ENCODE measurements around the gene GSTM3.
"Not testable (repeated sequence)": the region's sequence is repeated elsewhere in the genome, so short reads cannot be mapped to it uniquely, and the experiment has no call there.

Gene GSTM3

DNA sequence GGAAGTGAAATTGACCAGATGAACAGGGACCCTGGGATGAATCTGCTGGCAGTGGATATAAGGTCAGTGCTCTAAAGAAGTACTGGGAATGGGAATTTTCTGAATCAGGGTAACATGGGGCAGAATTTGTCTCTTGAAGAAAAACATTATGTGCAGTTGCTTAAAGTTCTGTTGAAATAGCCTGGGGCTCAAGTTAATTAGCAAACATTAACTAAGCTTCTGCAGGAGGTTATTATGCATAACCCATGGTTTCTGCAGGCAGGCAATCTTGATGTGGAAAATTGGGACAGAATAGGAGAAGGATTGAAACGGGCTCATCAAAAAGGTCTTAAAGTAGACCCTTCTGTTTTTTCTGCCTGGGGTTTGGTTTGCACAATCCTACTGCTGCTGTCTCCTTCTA, 14.8 kb downstream of the GSTM3 start:
- no peak for DNase-seq

DNA sequence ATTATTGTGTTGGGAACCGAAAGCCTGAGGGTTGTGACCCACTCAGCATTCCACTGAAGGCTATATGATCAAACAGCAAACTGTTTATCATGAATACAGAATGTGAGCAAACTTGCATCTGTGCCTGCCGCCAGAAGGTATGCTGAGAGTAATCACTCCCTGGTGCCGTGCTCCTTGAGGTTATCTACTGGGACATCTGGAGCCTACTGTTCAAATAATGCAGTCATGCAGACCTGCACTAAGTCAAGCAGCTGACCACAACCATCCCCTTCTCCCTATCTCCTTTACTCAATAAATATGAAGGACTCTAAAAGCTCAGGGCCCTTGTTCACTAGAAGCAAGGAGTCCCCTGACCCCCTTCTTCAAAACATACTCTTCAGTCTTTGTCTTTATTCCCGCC, 15.3 kb downstream of the GSTM3 start:
- no peak for DNase-seq

DNA sequence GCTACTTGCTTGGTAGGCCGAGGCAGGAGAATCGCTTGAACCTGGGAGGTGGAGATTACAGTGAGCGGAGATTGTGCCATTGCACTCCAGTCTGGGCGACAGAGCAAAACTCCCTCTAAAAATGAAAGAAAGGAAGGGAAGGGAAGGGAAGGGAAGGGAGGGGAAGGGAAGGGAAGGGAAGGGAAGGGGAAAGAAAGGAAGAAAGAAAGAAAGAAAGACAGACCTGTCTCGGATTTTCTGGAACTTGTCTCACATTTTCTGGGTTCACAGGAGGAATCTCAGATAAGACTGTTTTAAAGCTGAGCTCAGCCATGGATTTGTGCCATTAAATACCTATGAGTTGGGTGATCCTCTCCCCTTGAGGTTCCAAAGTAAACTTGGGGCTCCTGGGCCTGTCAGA, 15.9 kb downstream of the GSTM3 start:
- no peak for DNase-seq

DNA sequence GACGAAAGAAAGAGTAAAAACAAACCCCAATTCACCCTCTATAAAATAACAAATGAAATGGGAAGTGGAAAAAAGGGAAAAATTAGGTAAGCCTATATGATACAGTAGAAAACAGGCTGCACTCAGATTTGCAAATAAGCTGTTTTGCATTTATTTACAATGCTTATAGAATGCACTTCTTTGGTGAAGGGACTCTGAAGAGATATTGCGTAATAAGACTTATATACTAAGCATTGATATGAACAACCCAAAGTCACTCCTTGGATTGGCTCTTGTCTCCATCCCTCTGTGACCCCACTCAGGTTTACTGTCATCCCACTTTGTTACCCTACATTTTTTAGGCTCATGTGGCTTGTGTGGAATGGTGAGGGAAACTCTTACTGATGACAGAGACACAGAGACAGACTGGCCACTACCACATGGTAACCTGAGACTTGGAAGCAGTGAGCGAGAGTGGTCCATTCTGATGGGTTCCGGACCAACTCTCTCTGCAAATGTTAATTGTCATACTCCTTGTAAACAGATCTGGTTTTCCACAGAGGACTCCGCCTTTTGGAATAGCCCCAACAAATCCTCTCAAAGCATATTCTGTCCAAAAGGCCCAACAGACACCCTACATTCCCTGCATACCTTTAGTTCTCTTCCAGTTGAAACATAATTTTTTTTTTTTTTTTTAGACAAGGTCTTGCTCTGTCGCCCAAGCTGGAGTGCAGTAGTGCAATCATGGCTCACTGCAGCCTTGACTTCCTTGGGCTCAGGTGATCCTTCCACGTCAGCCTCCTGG, 17.7 kb downstream of the GSTM3 start:
- no peak for DNase-seq

DNA sequence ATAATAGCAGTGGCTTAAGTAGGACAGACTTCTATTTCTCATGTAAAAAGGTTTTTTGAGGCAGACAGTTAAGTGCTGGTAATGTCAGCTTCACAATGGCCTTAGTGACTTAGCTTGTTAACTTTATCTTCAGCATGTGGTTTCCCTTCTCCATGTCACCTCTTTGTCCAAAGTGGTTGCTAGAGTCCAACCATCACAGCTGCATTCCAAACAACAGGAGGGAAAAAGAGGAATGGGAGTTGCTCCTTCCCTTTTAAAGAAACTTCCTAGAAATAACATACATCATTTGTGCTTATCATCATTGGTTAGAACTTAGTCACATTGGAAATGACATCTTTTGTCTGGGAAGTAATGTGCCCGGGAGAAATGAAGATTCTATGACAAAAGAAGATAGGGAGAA, 18.9 kb downstream of the GSTM3 start:
- DNase-seq: no peak

DNA sequence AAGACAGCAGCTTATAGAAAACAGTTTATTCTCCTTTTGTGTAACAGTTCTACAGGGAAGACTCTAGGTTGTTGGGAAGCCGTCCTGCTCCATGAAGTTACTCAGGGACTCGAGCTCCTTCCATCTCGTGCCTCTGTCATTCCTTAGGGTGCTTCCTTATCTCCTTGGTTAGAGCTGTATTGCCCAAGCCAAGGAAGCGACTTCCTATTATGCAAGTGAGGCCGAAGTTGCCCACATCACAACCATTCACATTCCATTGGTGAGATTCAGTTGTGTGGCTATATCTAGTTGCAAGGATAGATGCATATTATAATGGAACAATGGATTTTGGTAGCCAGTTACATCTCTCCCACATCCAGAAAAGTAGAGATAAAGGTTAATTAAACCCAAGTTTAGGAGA, 19.8 kb downstream of the GSTM3 start:
- no peak for DNase-seq

DNA sequence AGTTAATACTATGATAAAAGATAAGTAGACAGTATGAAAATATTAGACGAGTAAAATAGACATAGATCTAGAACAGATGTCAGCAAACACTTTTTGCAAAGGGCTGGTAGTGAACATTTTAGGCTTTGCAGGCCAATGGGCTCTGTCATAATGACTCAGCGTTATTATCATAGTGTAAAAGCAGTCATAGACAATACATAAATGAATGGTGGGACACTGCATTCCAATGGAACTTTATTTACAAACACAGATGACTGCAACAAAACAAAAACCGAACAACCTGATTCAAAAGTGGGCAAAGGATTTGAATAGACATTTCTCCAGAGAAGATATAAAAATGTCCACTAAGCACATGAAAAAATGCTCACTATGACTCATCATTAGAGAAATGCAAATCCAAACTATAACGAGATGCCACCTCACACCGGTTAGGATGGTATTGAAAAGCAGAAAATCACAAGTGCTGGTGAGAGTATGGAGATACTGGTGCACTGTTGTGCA, 21.5 kb downstream of the GSTM3 start:
- no peak for DNase-seq

DNA sequence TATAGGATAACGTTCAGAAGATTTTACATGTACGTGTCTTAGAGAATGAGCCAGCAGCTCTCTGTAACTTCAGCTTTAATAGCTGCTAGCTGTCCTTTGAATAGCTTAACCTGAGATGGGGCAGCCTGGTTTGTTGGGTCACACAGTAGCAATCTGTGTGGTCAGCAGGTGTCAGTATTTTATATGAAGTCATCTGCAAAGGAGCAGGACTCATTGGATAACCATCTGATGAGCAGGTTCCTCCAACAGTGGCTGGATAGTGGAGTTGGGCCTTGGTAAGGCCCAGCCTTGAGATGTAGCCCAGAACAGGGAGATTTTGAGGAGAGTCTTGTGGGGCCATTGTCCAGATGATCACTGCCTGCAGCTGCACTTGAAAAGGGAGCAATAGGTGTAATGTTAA, 22.3 kb downstream of the GSTM3 start:
- no peak for DNase-seq

DNA sequence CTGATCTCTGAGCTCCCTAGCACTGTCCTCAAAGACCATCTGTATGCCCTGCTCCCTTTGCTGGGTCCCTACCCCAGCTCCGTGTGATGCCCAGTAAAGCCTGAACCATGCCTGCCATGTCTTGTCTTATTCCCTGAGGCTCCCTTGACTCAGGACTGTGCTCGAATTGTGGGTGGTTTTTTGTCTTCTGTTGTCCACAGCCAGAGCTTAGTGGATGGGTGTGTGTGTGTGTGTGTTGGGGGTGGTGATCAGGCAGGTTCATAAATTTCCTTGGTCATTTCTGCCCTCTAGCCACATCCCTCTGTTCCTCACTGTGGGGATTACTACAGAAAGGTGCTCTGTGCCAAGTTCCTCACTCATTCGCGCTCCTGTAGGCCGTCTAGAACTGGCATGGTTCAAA, 23.1 kb downstream of the GSTM3 start:
- DNase-seq: no peak

DNA sequence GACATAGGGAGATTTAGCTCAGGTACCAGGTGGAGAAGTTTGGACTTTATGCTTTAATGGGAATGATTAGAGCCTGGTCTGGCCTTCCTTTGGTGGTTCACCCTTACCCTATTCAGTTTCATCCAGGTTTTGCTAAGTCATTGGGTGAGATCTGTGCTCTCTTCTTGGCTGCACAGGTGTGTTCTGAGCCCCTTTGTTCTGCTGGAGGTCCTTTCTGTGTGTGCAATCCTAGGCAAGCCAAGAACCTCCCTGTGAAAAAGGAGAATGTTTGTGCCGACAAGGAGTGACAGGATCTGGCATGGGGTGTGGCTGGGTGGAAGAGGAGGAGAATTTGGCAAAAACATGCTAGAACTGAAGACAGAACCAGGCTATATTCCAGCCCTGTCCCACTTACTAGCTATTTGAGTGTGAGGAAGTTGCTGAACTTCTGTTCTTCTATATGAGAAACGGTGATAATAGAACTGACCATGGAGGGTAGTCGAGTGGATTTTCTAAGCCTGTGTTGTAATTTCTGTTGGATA, 24.2 kb downstream of the GSTM3 start:
- no peak for DNase-seq

DNA sequence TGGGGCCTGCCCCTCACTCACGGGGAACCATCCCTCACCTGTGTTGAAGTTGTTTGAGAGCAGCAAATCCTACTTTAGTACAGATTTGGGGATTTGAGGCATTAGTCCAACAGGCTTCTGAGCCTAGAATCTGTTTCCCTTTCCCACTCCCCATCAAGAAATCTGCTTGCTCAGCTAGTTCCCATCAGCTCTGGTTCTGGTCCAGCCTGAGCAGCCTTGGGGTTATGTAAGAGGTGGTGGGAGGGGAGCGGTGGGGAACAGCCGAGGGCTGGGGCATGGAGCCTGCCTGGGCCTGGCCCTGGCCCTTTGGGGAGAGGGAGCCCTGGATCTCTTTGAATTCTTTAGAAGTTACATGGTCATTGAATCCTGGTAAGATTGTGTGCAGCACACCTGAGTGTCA, 24.7 kb downstream of the GSTM3 start:
- DNase-seq: no peak

DNA sequence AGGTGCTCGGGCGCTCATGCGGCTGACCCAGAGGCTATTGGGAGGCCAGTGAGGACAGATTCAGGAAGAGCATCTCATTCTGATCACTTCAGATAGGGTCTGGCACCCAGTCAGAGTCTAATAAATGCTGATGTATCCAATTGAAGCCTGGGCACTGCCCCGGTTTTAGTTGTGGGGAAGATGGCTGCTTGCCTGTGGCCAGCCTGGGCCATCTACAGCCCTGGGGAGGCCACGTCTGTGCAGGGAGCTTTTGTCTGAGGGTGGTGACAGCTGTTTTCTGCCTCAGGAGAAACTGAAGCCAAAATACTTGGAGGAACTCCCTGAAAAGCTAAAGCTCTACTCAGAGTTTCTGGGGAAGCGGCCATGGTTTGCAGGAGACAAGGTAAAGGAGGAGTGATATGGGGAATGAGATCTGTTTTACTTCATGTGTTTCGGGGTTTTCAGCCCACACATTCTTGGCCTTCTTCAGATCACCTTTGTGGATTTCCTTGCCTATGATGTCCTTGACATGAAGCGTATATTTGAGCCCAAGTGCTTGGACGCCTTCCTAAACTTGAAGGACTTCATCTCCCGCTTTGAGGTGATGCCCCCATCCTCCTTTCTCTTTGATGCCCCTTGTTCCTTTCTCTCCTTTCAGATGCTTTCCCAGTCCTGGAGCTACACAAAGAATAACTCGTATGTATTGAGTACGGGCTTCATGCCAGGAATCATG, 26.0 kb downstream of the GSTM3 start:
- no peak for DNase-seq

DNA sequence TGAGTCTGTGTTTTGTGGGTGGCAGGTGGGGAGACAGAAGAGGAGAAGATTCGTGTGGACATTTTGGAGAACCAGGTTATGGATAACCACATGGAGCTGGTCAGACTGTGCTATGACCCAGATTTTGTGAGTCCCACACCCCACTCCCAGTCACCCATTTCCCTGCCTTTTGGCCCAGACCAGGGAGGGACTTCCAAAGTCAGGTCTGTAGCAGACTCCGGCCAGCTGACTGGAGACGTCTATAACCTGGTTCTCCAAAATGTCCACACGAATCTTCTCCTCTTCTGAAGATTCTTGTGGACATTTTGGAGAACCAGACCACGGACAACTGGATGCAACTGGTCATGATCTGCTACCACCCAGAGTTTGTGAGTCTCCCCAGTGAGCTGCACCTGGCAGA, 27.2 kb downstream of the GSTM3 start:
- no peak for DNase-seq

DNA sequence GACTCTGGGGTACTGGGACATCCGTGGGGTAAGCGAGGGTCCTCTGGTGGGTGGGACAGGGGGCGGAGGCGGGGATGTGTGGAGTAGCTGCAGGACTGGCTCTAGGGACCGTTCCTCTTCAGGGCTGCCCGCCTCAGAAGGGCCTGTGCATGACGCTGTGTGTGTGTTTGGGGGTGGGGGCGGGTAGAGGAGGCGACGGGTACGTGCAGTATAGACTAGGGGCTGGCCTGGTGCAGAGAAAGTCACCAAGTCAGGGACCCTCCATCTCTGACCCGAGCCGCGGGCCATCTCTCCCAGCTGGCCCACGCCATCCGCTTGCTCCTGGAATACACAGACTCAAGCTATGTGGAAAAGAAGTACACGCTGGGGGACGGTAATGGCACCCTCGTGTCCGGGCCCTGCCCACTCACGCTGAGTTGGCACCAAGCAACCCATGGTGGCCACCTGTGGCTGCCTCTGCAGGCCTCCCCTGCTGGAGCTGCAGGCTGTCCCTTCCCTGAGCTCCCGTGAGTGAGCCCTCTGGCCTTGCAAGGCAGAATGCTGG, 28.4 kb downstream of the GSTM3 start:
- no peak for DNase-seq

DNA sequence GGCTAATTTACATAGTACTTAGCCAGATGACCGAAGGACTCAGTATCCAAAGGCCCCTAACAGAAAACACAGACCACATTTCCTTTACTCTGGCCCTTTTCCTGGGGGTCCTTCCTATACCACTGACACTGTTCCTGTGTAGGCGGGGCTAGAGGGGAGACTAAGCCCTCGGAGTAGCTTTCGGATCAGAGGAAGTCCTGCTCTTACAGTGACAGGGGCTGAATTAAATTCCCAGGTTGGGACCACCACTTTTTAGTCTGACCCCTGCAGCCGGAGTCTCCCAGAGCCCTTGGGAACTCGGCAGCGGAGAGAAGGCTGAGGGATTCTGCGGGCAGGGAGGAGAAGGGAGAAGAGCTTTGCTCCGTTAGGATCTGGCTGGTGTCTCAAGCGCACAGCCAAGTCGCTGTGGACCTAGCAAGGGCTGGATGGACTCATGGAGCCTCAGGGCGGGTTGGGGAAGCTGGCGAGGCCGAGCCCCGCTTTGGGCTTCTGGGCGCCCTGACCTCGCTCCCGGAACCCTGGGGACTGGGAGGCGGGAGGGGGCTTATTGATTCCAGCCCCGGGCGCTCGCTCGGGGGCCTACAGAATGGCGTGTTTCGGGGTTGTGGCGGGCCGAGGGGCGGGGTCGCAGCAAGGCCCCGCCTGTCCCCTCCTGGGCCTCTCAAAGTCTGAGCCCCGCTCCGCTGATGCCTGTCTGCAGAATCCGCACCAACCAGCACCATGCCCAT, 29.1 kb downstream of the GSTM3 start, which contains the start of gene GSTM5:
TSS of gene GSTM5 (plus strand) at position 659 of the 728 bp plus-strand sequence. CDS start at position 721, 62 bp downstream.
- not testable (repeated sequence) for DNase-seq

DNA sequence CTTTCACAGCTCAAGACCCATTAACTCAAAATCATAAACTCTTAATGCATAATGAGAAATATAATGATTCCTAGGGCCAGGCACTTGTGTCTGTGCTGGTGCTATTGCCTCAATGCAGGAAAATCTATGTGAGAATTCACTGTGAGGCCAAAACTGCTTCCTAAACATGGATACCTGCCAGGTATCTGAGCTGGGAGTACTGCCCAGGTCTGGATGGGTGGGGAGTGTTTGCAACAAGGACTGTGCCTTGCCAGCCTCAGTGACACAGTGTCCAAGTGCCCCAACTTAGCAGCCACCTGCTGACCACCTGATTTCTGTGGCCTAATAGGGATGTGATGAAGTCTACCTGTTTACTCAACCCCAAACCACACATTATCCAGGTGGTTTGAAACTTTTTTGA, 31.0 kb downstream of the GSTM3 start:
- not testable (repeated sequence) for DNase-seq

DNA sequence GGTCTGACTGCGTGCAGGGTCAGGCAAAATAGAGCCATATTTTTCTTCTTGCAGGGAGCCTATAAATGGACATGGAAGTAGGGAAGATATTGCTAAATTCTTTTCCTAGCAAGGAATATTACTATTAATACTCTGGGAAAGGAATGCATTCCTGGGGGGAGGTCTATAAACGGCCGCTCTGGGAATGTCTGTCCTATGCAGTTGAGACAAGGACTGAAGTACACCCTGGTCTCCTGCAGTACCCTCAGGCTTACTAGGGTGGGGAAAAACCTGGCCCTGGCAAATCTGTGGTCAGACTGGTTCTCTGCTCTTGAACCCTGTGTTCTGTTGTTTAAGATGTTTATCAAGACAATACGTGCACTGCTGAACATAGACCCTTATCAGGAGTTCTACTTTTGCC, 31.9 kb downstream of the GSTM3 start:
- not testable (repeated sequence) for DNase-seq

DNA sequence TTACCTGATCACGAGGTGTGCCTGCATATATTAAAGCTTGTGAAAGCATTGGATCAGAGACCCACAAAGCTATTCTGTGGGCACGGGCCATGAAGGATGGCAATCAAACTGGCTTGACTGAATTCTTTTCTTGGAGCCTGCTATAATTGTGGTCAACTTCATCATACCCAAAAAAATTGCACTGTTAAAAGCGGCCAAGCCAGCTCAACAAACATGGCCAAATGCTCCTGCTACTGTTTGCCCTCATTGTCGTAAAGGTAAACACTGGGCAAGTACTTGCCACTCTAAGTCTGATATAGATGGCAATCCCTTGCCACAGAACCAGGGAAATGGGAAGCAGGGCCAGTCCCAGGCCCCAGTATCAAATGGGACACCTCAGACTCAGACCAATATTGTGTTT, 35.4 kb downstream of the GSTM3 start:
- DNase-seq: no peak

DNA sequence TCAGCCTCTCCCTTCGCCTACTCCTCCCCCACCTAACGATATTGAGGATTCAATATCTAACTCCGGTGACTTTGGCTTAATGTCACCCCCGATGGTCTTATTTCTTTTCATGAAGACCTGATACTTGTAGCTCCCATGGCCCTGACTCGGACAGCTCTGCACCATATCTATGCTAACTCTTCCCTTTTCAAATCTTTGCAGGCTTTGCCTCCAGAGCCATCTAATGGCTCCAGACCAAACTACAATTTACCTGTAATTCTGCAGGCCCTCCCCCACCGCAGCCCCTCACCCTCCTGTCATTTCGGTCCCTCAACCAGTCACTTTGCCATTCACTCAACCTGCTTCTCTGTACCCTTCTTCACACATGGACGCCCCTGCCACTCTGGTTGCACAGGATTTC, 36.7 kb downstream of the GSTM3 start:
- DNase-seq: no peak

DNA sequence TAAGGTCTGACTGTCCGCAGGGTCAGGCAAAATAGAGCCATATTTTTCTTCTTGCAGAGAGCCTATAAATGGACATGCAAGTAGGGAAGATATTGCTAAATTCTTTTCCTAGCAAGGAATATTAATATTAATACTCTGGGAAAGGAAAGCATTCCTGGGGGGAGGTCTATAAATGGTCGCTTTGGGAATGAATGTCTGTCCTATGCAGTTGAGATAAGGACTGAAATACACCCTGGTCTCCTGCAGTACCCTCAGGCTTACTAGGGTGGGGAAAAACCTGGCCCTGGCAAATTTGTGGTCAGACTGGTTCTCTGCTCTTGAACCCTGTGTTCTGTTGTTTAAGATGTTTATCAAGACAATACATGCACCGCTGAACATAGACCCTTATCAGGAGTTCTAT, 37.9 kb downstream of the GSTM3 start:
- DNase-seq: not testable (repeated sequence)

DNA sequence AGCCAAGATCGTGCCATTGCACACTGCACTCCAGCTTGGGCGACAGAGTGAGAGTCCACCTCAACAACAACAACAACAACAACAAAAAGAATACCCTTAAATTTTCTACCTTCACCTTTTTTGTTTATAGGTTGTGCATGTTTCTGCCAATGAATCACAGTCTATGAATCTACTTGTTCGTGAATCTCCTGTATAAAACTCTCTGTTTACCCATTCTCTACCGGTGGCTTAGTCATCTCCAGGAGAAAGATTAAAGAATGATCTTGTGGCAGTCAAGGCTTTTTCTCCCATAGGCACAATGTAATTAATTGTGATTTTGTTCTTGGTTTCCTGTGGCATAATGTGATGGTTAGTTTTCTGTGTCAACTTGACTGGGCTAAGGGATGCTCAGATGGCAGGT, 43.0 kb downstream of the GSTM3 start:
- DNase-seq: not testable (repeated sequence)

DNA sequence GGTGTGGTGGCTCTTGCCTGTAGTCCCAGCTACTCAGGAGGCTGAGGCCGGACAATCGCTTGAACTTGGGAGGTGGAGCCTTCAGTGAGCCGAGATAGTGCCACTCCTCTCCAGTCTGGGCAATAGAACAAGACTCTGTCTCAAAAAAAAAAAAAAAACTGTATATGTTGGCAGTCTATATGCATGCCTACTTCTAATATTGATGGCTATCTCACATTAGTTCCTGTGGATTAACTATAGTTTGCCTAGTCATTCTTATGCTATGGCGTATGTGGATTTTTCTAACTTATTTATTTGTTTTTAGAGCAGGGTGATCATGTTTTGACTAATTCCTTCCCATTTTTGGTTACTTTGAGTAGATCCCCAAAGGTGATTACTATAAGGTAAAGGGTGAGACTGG, 43.8 kb downstream of the GSTM3 start:
- DNase-seq: no peak

DNA sequence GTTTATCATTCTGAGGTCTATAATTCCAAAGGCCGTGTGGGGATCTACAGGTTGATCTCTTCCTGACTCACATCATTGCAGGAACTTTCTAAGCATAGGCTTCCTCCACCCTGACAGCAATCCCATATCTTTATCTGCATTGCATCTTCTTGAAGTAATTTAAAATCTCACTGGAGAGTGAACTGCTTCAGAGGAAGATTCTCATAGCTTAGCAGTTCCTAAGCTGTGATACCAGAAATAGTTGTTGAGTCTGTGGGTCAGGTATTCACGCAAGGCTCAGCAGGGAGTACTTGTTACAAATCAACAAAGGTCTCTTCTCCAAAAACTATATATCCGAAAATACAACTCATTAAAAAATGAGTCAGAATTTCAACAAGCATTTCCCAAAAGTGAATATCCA, 45.7 kb downstream of the GSTM3 start:
- DNase-seq: not testable (repeated sequence)
